K562 (cell line): ENCODE data around the gene S100A7A. TPM values are rescaled to one million over a fixed set of nuclear protein-coding genes. Genes with fewer than 3 reads are reported as not detected.

ENCODE experiments used
- ATAC-seq: fragments of 200-7000 bp; cut with Tn5 transposase; 3 replicates; pipeline ENCODE4 v1.9.1; 2020; ENCODE audit warnings: moderate library complexity
- BruUV-seq: library from RNA; stranded (reverse); fragments of 400-500 nt; replicated peaks from 2 replicates; lab custom pipeline; 2021; lab: Mats Ljungman, UMichigan
- CTCF ChIA-PET: fragments of 300-600 bp; formaldehyde crosslinking; extraction: SDS; loops from one replicate; lab custom pipeline; 2021; ENCODE audit warnings: low intra/inter-chr PET ratio; lab: Yijun Ruan, JAX
- POLR2A ChIA-PET: fragments of 300-600, 350-650 bp; sonication (Branson Sonifier 250); formaldehyde crosslinking; extraction: SDS; loops from one replicate; lab custom pipeline; 2021; ENCODE audit warnings: antibody characterized with exemption, inconsistent platforms; lab: Yijun Ruan, JAX
- DNase-seq, 4 experiments: peaks; one replicate each; pipeline versions ENCODE4 v3.0.0 to v3.0.0-alpha.2; 2011 to 2018; ENCODE audit warnings: low spot score in 3 of 4, mixed read lengths in 3 of 4; ENCODE audit errors: extremely low read depth in 1 of 4
- FAIRE-seq: peaks from 2 replicates; lab custom pipeline; 2011; peaks lifted over from hg19 to GRCh38; lab: Jason Lieb, UNC
- H2AFZ ChIP-seq: 2 replicates; pipeline ENCODE4 v1.6.0; 2011; ENCODE audit warnings: low read depth, low read length, control low read depth, inconsistent platforms
- H3K27ac ChIP-seq: fragments of 200-600 bp; 3 replicates; pipeline ENCODE4 v1.8.0; 2011; ENCODE audit warnings: low read depth, mild to moderate bottlenecking, control low read depth, inconsistent platforms, low read length, moderate library complexity, mixed read lengths; ENCODE audit errors: extremely low read depth
- H3K27me3 ChIP-seq, 2 experiments: fragments of 300-600 bp in 1 of 2; 2 replicates in 1 of 2; 3 replicates in 1 of 2; pipeline versions ENCODE4 v1.6.0 to v1.8.0; 2011; ENCODE audit warnings: inconsistent platforms in 2 of 2, low read length in 2 of 2, mild to moderate bottlenecking in 1 of 2, mixed read lengths in 1 of 2, moderate library complexity in 1 of 2; ENCODE audit not compliant: control insufficient read depth in 2 of 2, insufficient read depth in 2 of 2
- H3K36me3 ChIP-seq: fragments of 300-600 bp; 3 replicates; pipeline ENCODE4 v1.8.0; 2011; ENCODE audit warnings: mild to moderate bottlenecking, low read length, inconsistent platforms; ENCODE audit not compliant: control insufficient read depth, insufficient read depth
- H3K4me1 ChIP-seq, 2 experiments: fragments of 200-600 bp in 1 of 2; replicated peaks in 1 of 2; 2 replicates in 1 of 2; 3 replicates in 1 of 2; pipeline versions ENCODE4 v1.5.1 to v1.8.0; 2011; ENCODE audit warnings: inconsistent platforms in 2 of 2, low read length in 2 of 2, mild to moderate bottlenecking in 1 of 2, mixed read lengths in 1 of 2, moderate library complexity in 1 of 2; ENCODE audit not compliant: control insufficient read depth in 2 of 2, insufficient read depth in 2 of 2
- H3K4me2 ChIP-seq: 2 replicates; pipeline ENCODE4 v1.6.1; 2011; ENCODE audit warnings: low read length, control low read depth, inconsistent platforms, mixed read lengths; ENCODE audit not compliant: insufficient read depth
- H3K4me3 ChIP-seq: fragments of 200-600 bp; sonication (generic), shearing (Covaris generic); 2 replicates; pipeline ENCODE4 v1.5.1; 2016; ENCODE audit warnings: control low read depth, inconsistent platforms
- H3K79me2 ChIP-seq: fragments of 200-600 bp; 3 replicates; pipeline ENCODE4 v1.8.0; 2011; ENCODE audit warnings: low read length, inconsistent platforms; ENCODE audit not compliant: control insufficient read depth, insufficient read depth
- H3K9ac ChIP-seq, 2 experiments: 2 replicates each; pipeline versions ENCODE4 v1.6.0 to v1.6.1; 2011; ENCODE audit warnings: low read depth in 2 of 2, low read length in 2 of 2, control low read depth in 1 of 2, inconsistent platforms in 1 of 2, mild to moderate bottlenecking in 1 of 2, mixed read lengths in 1 of 2; ENCODE audit not compliant: insufficient read depth in 1 of 2
- H3K9me1 ChIP-seq: one replicate; pipeline ENCODE4 v1.6.0; 2011; ENCODE audit warnings: inconsistent platforms, mild to moderate bottlenecking, low read length, moderate library complexity; ENCODE audit not compliant: control insufficient read depth, insufficient read depth
- H3K9me3 ChIP-seq: replicated peaks from 2 replicates; pipeline ENCODE4 v1.5.1; 2011; ENCODE audit warnings: low read depth, low read length, inconsistent platforms; ENCODE audit not compliant: control insufficient read depth, insufficient read depth
- H4K20me1 ChIP-seq: replicated peaks from 2 replicates; pipeline ENCODE4 v1.6.1; 2011; ENCODE audit warnings: low read length, inconsistent platforms, mixed read lengths; ENCODE audit not compliant: control insufficient read depth, insufficient read depth
- GTF2F1 ChIP-seq: IDR thresholded peaks from 2 replicates; pipeline ENCODE4 v1.6.1; 2011; ENCODE audit warnings: low read depth, low read length, improper control_type of control experiment
- LEF1 ChIP-seq: fragments of 450-650 bp; IDR thresholded peaks from 2 replicates; pipeline ENCODE4 v1.6.1; 2016; ENCODE audit warnings: mild to moderate bottlenecking
- NR2F6 ChIP-seq: fragments of 450-650 bp; formaldehyde crosslinking; IDR thresholded peaks from 2 replicates; pipeline ENCODE4 v1.4.0; 2020; ENCODE audit warnings: mild to moderate bottlenecking
- SMAD3 ChIP-seq: fragments of 450-650 bp; formaldehyde crosslinking; conservative IDR thresholded peaks from 2 replicates; pipeline ENCODE4 v1.4.0; 2020; ENCODE audit warnings: mild to moderate bottlenecking
- SRF ChIP-seq, 2 experiments: fragments of 250-450, 450-650 bp in 1 of 2; sonication (Bioruptor Pico) in 1 of 2; sonication (generic) in 1 of 2; formaldehyde crosslinking; IDR thresholded peaks; 2 replicates each; pipeline versions ENCODE4 v1.5.0 to v1.5.1; 2020 to 2022; ENCODE audit warnings: mild to moderate bottlenecking in 1 of 2, missing genetic modification reagents in 1 of 2
- SUPT5H ChIP-seq: fragments of 450-650 bp; IDR thresholded peaks from 2 replicates; pipeline ENCODE4 v1.6.1; 2016
- ZNF282 ChIP-seq: sonication (generic); formaldehyde crosslinking; IDR thresholded peaks from 2 replicates; pipeline ENCODE4 v1.8.1; 2023; ENCODE audit warnings: missing genetic modification reagents
- ZNF551 ChIP-seq: fragments of 250-450 bp; sonication (Bioruptor Pico); IDR thresholded peaks from 2 replicates; pipeline ENCODE4 v1.5.0; 2021; ENCODE audit warnings: mild to moderate bottlenecking, moderate library complexity
- WGBS: fragments of 100-300 bp; shearing (Covaris generic); methylation state at CpG from one replicate; pipeline ENCODE4 v1.1.6; 2016; ENCODE audit warnings: low coverage, mixed read lengths; ENCODE audit not compliant: insufficient coverage; ENCODE audit errors: missing lambda C conversion rate; 5-methylcytosine and 5-hydroxymethylcytosine counted together
- in situ Hi-C: fragments of 300-500 bp; cut with MboI; formaldehyde crosslinking; loops from 4 replicates; pipeline ENCODE4 v1.15.0; 2018; ENCODE audit warnings: inconsistent platforms, mixed read lengths
- intact Hi-C: fragments of 100-400 bp; cut with micrococcal nuclease; formaldehyde crosslinking; loops from 2 replicates; pipeline ENCODE4 v1.14.2; 2022
- polyA plus RNA-seq, 8 experiments: library from polyadenylated mRNA; depleted of rRNA in 4 of 8; stranded (reverse) in 5 of 8; unstranded in 3 of 8; fragments of >200 nt; fragmentation: Nextera tagmentation in 2 of 8; fragmentation: Illumina TruSeq in 1 of 8; extraction: Ambion mirVana in 2 of 8; extraction: Trizol in 1 of 8; gene quantifications; 2 replicates each; pipeline versions ENCODE4 v1.2.1 to v1.2.3, GENCODE V29; 2011 to 2014; ENCODE audit warnings: inconsistent platforms in 1 of 8, missing spikeins in 1 of 8
- total RNA-seq, 7 experiments: library from RNA; depleted of rRNA in 6 of 7; stranded (reverse); fragments of >200 nt in 6 of 7; fragmentation: Illumina TruSeq in 2 of 7; extraction: Trizol in 2 of 7; gene quantifications; 2 replicates each; pipeline versions ENCODE4 v1.2.1 to v1.2.3, GENCODE V29; 2011 to 2021; ENCODE audit warnings: low replicate concordance in 1 of 7
- TF ChIP-seq, protein P1 (sequence below): fragments of 250-450 bp; sonication (Bioruptor Pico); IDR thresholded peaks from 2 replicates; pipeline ENCODE4 v1.5.0; 2021; ENCODE audit warnings: mild to moderate bottlenecking, moderate library complexity
- TF ChIP-seq, protein P2 (sequence below): fragments of 450-650 bp; IDR thresholded peaks from 2 replicates; pipeline ENCODE4 v1.6.1; 2016
- TF ChIP-seq, protein P3 (sequence below): fragments of 450-650 bp; IDR thresholded peaks from 2 replicates; pipeline ENCODE4 v1.6.1; 2016; ENCODE audit warnings: low read depth, mild to moderate bottlenecking, moderate library complexity
- TF ChIP-seq, protein P4 (sequence below): fragments of 150-350 bp; conservative IDR thresholded peaks from 2 replicates; pipeline ENCODE4 v1.6.1; 2014; ENCODE audit warnings: low read length

The S100A7A gene
- total and polyA plus RNA-seq, 9 of the 15 experiments (the other 6 are each of a cell fraction or from before 2014, with no cell fraction given): not detected

DNA sequence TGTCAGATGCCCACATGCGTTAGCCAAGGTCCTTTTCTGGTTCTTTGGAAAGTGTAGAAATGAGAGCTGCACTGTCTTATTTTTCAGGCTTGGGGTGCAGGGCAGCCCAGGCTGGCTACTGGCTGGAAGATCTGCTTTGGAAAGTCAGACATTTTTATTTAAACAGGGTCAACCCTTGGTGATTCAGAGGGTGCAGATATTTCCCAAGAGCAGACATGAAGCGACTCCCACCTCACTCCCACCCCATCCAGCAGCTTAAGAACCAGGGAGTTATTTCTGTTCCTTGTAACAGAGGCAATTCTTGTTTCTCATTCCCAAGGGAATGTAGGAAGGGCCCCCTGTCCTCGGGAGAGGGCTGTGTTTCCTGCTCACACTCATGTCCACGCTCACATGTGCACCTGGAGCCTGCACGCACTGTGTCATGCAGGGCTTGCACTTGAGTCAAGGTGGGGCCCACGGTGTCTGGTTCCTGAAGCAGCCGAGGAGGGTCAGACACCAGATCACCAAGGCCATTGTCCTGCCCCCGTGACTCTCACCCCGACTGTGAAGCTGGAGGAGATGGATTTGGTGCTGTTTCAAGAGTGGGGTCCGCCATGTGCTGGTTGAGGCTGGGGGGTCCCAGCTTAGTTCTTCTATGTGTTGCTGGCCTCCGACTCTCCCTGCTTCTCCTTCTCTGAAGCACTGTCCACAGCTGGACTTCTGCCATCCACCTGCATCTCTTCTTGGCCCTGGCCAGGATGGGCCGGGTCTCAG, 992 bp downstream of the S100A7A start:
- Histone ChIP-seq H3K4me1 (no peaks in the 10 kb centered on the region), H3K27ac (no peak overlapping the region), H3K4me3 (no peak overlapping the region), H3K79me2 (no peaks in the 10 kb centered on the region), H3K9ac (no peak overlapping the region), H4K20me1 (0 out of 2 replicates have a peak, but pooled peaks cover 4% of the 10 kb centered on the region), H3K4me2 (no peak overlapping the region), H3K36me3 (no peaks in the 10 kb centered on the region), H2AFZ (no peak overlapping the region), H3K9me1 (no peaks in the 10 kb centered on the region), H3K9me3 (no peaks in the 10 kb centered on the region), H3K27me3 (peaks cover 0 to 21% of the 10 kb centered on the region in 2 experiments; a peak in 2 of 5 replicates)
- BruUV-seq: no TSS peak
- no peak for ATAC-seq
- ChIA-PET POLR2A (interaction anchor here (0.8 kb wide), 1 partner anchor 18 kb away, joined by 3 read pairs; no protein-coding TSS in a partner anchor), CTCF (no interaction called here)
- no peak for FAIRE-seq
- intact Hi-C loops (no loop called here), in situ Hi-C loops (no loop called here)
- 3% methylated on average over 12 of the region's 12 CpGs for WGBS
- DNase-seq: no peak
- TF ChIP-seq SMAD3 (CRISPR knock-in tag) (no peak), ZNF282 (CRISPR knock-in tag) (no peak), ZNF551 (CRISPR knock-in tag) (no peak), LEF1 (no peak), GTF2F1 (no peak), SUPT5H (no peak), SRF (CRISPR knock-in tag; IDR thresholded peaks at IDR 0.05) (no peak), NR2F6 (CRISPR knock-in tag) (no peak)
- TF ChIP-seq, protein P1, sequence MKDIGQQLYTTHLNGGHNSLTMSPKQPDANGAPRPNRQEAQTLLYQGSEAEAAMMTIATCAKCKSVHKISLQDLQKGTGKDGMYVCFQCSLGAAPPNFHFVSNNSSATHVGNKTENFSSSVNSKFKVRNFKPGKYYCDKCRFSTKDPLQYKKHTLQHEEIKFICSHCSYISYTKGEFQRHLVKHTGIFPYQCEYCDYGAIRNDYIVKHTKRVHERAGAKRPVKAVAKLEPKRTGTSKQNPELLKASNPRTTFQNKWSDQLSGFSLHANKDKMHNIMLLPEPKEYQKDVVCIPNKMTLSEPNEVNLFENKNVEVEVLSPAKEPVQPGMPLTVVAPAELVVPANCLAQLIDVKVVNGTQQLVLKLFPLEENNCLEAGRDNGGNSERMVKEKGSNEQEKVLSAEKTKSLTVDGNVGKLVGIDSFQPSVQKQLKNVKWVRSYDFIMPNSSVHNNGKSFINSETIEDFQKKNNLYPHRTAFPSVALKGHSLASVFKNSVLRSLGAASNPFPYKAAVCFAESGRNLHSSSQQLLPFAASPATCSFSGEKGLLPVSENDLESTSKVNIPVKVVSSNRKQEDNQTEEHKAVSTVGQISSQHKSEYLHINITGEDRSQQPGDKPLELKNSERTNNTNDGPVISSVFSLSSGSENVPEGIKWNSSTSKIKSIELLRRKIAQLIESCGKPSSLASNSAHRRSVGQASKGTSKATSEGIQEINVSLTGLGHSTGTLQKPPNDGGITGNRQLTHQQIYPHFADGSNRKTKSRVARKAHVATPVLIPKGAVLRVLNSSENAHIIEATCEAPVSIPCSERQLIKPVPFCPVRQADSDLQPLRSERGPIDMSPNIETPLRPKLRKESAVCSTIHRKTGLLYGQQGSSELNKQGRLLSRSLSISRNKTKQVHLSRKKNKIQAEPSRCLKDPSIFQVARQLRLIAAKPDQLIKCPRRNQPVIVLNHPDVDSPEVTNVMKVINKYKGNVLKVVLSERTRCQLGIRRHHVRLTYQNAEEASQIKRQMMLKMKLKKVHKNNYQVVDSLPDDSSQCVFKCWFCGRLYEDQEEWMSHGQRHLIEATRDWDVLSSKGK (CRISPR knock-in tag): no peak
- TF ChIP-seq, protein P2, sequence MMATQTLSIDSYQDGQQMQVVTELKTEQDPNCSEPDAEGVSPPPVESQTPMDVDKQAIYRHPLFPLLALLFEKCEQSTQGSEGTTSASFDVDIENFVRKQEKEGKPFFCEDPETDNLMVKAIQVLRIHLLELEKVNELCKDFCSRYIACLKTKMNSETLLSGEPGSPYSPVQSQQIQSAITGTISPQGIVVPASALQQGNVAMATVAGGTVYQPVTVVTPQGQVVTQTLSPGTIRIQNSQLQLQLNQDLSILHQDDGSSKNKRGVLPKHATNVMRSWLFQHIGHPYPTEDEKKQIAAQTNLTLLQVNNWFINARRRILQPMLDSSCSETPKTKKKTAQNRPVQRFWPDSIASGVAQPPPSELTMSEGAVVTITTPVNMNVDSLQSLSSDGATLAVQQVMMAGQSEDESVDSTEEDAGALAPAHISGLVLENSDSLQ: no peak
- TF ChIP-seq, protein P3, sequence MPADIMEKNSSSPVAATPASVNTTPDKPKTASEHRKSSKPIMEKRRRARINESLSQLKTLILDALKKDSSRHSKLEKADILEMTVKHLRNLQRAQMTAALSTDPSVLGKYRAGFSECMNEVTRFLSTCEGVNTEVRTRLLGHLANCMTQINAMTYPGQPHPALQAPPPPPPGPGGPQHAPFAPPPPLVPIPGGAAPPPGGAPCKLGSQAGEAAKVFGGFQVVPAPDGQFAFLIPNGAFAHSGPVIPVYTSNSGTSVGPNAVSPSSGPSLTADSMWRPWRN: no peak
- TF ChIP-seq, protein P4, sequence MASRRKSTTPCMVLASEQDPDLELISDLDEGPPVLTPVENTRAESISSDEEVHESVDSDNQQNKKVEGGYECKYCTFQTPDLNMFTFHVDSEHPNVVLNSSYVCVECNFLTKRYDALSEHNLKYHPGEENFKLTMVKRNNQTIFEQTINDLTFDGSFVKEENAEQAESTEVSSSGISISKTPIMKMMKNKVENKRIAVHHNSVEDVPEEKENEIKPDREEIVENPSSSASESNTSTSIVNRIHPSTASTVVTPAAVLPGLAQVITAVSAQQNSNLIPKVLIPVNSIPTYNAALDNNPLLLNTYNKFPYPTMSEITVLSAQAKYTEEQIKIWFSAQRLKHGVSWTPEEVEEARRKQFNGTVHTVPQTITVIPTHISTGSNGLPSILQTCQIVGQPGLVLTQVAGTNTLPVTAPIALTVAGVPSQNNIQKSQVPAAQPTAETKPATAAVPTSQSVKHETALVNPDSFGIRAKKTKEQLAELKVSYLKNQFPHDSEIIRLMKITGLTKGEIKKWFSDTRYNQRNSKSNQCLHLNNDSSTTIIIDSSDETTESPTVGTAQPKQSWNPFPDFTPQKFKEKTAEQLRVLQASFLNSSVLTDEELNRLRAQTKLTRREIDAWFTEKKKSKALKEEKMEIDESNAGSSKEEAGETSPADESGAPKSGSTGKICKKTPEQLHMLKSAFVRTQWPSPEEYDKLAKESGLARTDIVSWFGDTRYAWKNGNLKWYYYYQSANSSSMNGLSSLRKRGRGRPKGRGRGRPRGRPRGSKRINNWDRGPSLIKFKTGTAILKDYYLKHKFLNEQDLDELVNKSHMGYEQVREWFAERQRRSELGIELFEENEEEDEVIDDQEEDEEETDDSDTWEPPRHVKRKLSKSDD: no peak
